ENCODE measurements around the gene FOXD3. TPM values are rescaled to one million over a fixed set of nuclear protein-coding genes. Genes with fewer than 3 reads are reported as not detected.

Gene FOXD3
- total RNA-seq, 1 donor from 2014 or later, result not detected

GRCh38 chr1:63326106-63326472 is 3.7 kb downstream of the FOXD3 start:
- H3K4me1 Mint-ChIP-seq (ENCODE audit: low read depth), result peaks cover 20% of the 10 kb centered on the region

GRCh38 chr1:63326473-63327380 is 4.4 kb downstream of the FOXD3 start:
- TF ChIP-seq CTCF (IDR thresholded peaks at IDR 0.05), result no peak
- no peak for DNase-seq (ENCODE audit: low spot score)
- H3K4me3 Mint-ChIP-seq (ENCODE audit: unreplicated experiment), result no peak overlapping the region
- no peaks in the 10 kb centered on the region for H3K9me3 Mint-ChIP-seq (ENCODE audit: low read depth)
- H3K36me3 Mint-ChIP-seq (ENCODE audit: low read depth), result peaks cover 9% of the 10 kb centered on the region
- H3K27me3 Mint-ChIP-seq (ENCODE audit: low read depth), result peaks cover 69% of the 10 kb centered on the region
- H3K27ac Mint-ChIP-seq (ENCODE audit: unreplicated experiment), result no peak overlapping the region
- peaks cover 14% of the 10 kb centered on the region for H3K4me1 Mint-ChIP-seq (ENCODE audit: low read depth)

More at GRCh38 chr1:63326106-63326472, 3.7 kb downstream of the FOXD3 start:
- DNase-seq (ENCODE audit: low spot score), result no peak
- peaks cover 71% of the 10 kb centered on the region for H3K27me3 Mint-ChIP-seq (ENCODE audit: low read depth)
- H3K36me3 Mint-ChIP-seq (ENCODE audit: low read depth), result peaks cover 9% of the 10 kb centered on the region
- no peak for TF ChIP-seq CTCF (IDR thresholded peaks at IDR 0.05)
- H3K27ac Mint-ChIP-seq (ENCODE audit: unreplicated experiment), result no peak overlapping the region
- no peak overlapping the region for H3K4me3 Mint-ChIP-seq (ENCODE audit: unreplicated experiment)
- no peaks in the 10 kb centered on the region for H3K9me3 Mint-ChIP-seq (ENCODE audit: low read depth)

- Mint-ChIP-seq H3K27ac (ENCODE audit: unreplicated experiment) (no peak overlapping the region), H3K36me3 (ENCODE audit: low read depth) (peaks cover 8% of the 10 kb centered on the region), H3K4me1 (ENCODE audit: low read depth) (peaks cover 9% of the 10 kb centered on the region), H3K4me3 (ENCODE audit: unreplicated experiment) (no peak overlapping the region), H3K27me3 (ENCODE audit: low read depth) (peaks cover 72% of the 10 kb centered on the region), H3K9me3 (ENCODE audit: low read depth) (no peaks in the 10 kb centered on the region)
- TF ChIP-seq CTCF (IDR thresholded peaks at IDR 0.05), result peak; percentile 85
- no peak for DNase-seq (ENCODE audit: low spot score)
These were observed 5.2 kb downstream of the FOXD3 start for GRCh38 chr1:63327417-63328054.

- Mint-ChIP-seq H3K4me1 (ENCODE audit: low read depth) (peaks cover 9% of the 10 kb centered on the region), H3K4me3 (ENCODE audit: unreplicated experiment) (no peak overlapping the region), H3K9me3 (ENCODE audit: low read depth) (no peaks in the 10 kb centered on the region), H3K36me3 (ENCODE audit: low read depth) (peaks cover 8% of the 10 kb centered on the region), H3K27me3 (ENCODE audit: low read depth) (peaks cover 76% of the 10 kb centered on the region), H3K27ac (ENCODE audit: unreplicated experiment) (no peak overlapping the region)
- TF ChIP-seq CTCF (IDR thresholded peaks at IDR 0.05), result no peak
- DNase-seq (ENCODE audit: low spot score), result no peak
These were observed 5.8 kb downstream of the FOXD3 start for GRCh38 chr1:63328122-63328521.

GRCh38 chr1:63328781-63329180 is 6.4 kb downstream of the FOXD3 start:
- H3K27ac Mint-ChIP-seq (ENCODE audit: unreplicated experiment), result no peak overlapping the region
- H3K4me1 Mint-ChIP-seq (ENCODE audit: low read depth), result peaks cover 7% of the 10 kb centered on the region
- H3K36me3 Mint-ChIP-seq (ENCODE audit: low read depth), result peaks cover 8% of the 10 kb centered on the region
- no peak for DNase-seq (ENCODE audit: low spot score)
- H3K27me3 Mint-ChIP-seq (ENCODE audit: low read depth), result peaks cover 77% of the 10 kb centered on the region
- TF ChIP-seq CTCF (IDR thresholded peaks at IDR 0.05), result no peak
- H3K9me3 Mint-ChIP-seq (ENCODE audit: low read depth), result no peaks in the 10 kb centered on the region
- no peak overlapping the region for H3K4me3 Mint-ChIP-seq (ENCODE audit: unreplicated experiment)

Data from chondrocyte (in vitro differentiated cells).